Measurements from ENCODE around the gene SMR3B. TPM values are rescaled to one million over a fixed set of nuclear protein-coding genes. Genes with fewer than 3 reads are reported as not detected.

The SMR3B gene
- not detected for total RNA-seq
- long read RNA-seq, result 0 reads

- no peak for ATAC-seq
- intact Hi-C loops (cut with DNase I, micrococcal nuclease), result no loop called here
These were observed at the start of gene SMR3B for GRCh38 chr4:70382691-70383181. Gene SMR3B, plus strand, starts transcription at chr4:70383131. Its CDS starts 1,380 bp downstream, at chr4:70384511.

GRCh38 chr4:70334681-70335080, 48.2 kb upstream of the SMR3B start, which contains the start of gene CABS1:
Gene CABS1, plus strand, starts transcription at chr4:70334981. Its CDS starts 59 bp downstream, at chr4:70335040.
- ATAC-seq, result no peak
- intact Hi-C loops (cut with DNase I, micrococcal nuclease), result no loop called here

More at GRCh38 chr4:70382691-70383181, at the start of gene SMR3B:
- DNase-seq, result no peak

GRCh38 chr4:70336043-70336442, 46.9 kb upstream of the SMR3B start:
- intact Hi-C loops (cut with DNase I, micrococcal nuclease), result no loop called here

More at GRCh38 chr4:70334681-70335080, 48.2 kb upstream of the SMR3B start, which contains the start of gene CABS1:
- no peak for DNase-seq

GRCh38 chr4:70337886-70338420, 45.0 kb upstream of the SMR3B start:
- DNase-seq (no peak), ATAC-seq (no peak)
- intact Hi-C loops (cut with DNase I, micrococcal nuclease), result no loop called here

More at GRCh38 chr4:70336043-70336442, 46.9 kb upstream of the SMR3B start:
- no peak for DNase-seq
- ATAC-seq, result no peak

GRCh38 chr4:70356185-70356584, 26.7 kb upstream of the SMR3B start:
- no peak for DNase-seq
- intact Hi-C loops (cut with DNase I, micrococcal nuclease), result no loop called here
- ATAC-seq, result no peak

GRCh38 chr4:70359115-70359661, 23.7 kb upstream of the SMR3B start:
- ATAC-seq (no peak), DNase-seq (no peak)
- intact Hi-C loops (cut with DNase I, micrococcal nuclease), result no loop called here

GRCh38 chr4:70360460-70360859, 22.5 kb upstream of the SMR3B start, which contains the start of gene SMR3A:
Gene SMR3A, plus strand, starts transcription at chr4:70360760. Its CDS starts 1,356 bp downstream, at chr4:70362116.
- intact Hi-C loops (cut with DNase I, micrococcal nuclease), result no loop called here
- DNase-seq (no peak), ATAC-seq (no peak)

GRCh38 chr4:70364002-70364401, 18.9 kb upstream of the SMR3B start:
- ATAC-seq, result no peak
- DNase-seq, result no peak
- intact Hi-C loops (cut with DNase I, micrococcal nuclease), result no loop called here

GRCh38 chr4:70365479-70365878, 17.5 kb upstream of the SMR3B start:
- intact Hi-C loops (cut with DNase I, micrococcal nuclease), result no loop called here

GRCh38 chr4:70367813-70368212, 15.1 kb upstream of the SMR3B start:
- DNase-seq (no peak), ATAC-seq (no peak)
- intact Hi-C loops (cut with DNase I, micrococcal nuclease), result no loop called here

More at GRCh38 chr4:70365479-70365878, 17.5 kb upstream of the SMR3B start:
- DNase-seq (no peak), ATAC-seq (no peak)

GRCh38 chr4:70371987-70372386, 10.9 kb upstream of the SMR3B start:
- ATAC-seq (no peak), DNase-seq (no peak)
- intact Hi-C loops (cut with DNase I, micrococcal nuclease), result no loop called here

- intact Hi-C loops (cut with DNase I, micrococcal nuclease), result no loop called here
- ATAC-seq (no peak), DNase-seq (no peak)
These were observed 10.2 kb upstream of the SMR3B start for GRCh38 chr4:70372760-70373159.

GRCh38 chr4:70380578-70380977, 2.4 kb upstream of the SMR3B start:
- DNase-seq (no peak), ATAC-seq (no peak)
- intact Hi-C loops (cut with DNase I, micrococcal nuclease), result no loop called here

- no peak for ATAC-seq
- intact Hi-C loops (cut with DNase I, micrococcal nuclease), result no loop called here
- DNase-seq, result no peak
These were observed 9.3 kb downstream of the SMR3B start for GRCh38 chr4:70392057-70392776.

GRCh38 chr4:70397580-70397979, 14.6 kb downstream of the SMR3B start, which contains the start of gene OPRPN:
Gene OPRPN, plus strand, starts transcription at chr4:70397940. Its CDS starts 1,346 bp downstream, at chr4:70399286.
- ATAC-seq, result no peak
- DNase-seq, result no peak
- intact Hi-C loops (cut with DNase I, micrococcal nuclease), result no loop called here

GRCh38 chr4:70399319-70399718, 16.4 kb downstream of the SMR3B start:
- intact Hi-C loops (cut with DNase I, micrococcal nuclease), result no loop called here
- DNase-seq (no peak), ATAC-seq (no peak)

- ATAC-seq (no peak), DNase-seq (no peak)
- intact Hi-C loops (cut with DNase I, micrococcal nuclease), result no loop called here
These were observed 19.8 kb downstream of the SMR3B start for GRCh38 chr4:70402762-70403161.

GRCh38 chr4:70405765-70406164, 22.8 kb downstream of the SMR3B start:
- ATAC-seq, result no peak
- intact Hi-C loops (cut with DNase I, micrococcal nuclease), result no loop called here
- no peak for DNase-seq

GRCh38 chr4:70425306-70425705, 42.4 kb downstream of the SMR3B start:
- no peak for DNase-seq
- no peak for ATAC-seq
- intact Hi-C loops (cut with DNase I, micrococcal nuclease), result no loop called here

GRCh38 chr4:70426789-70427188, 43.9 kb downstream of the SMR3B start:
- ATAC-seq, result no peak
- no peak for DNase-seq
- intact Hi-C loops (cut with DNase I, micrococcal nuclease), result no loop called here
